Left cardiac atrium (tissue), 4 donors: ENCODE measurements around the gene NUP37. TPM values are rescaled to one million over a fixed set of nuclear protein-coding genes. Genes with fewer than 3 reads are reported as not detected.
A peak's percentile ranks its signal among the peaks of the same experiment; 100 is the strongest.
"Not testable (repeated sequence)": the region's sequence is repeated elsewhere in the genome, so short reads cannot be mapped to it uniquely, and the experiment has no call there.

Experiments used
- ATAC-seq, 2 donors: fragments of 200-7000 bp; cut with Tn5 transposase; one replicate each; pipeline ENCODE4 v1.9.1; 2020; ENCODE audit warnings: mild to moderate bottlenecking in 2 of 2, moderate library complexity in 2 of 2
- DNase-seq: peaks from one replicate; pipeline ENCODE4 v3.0.0-alpha.2; 2020
- intact Hi-C, 2 donors: fragments of 100-400 bp; cut with DNase I; formaldehyde crosslinking; loops; one replicate each; pipeline versions ENCODE4 v1.14.1 to v1.15.1; 2022 to 2023
- long read RNA-seq: library from polyadenylated mRNA; unstranded; transcript quantifications from one replicate; pipeline ENCODE4 v2.0.0, GENCODE V29; 2021
- total RNA-seq, 2 donors: library from RNA; stranded (reverse); fragmentation: NEBNext Ultra II Directional; extraction: Animal tissue kit (Norgen Biotek cat#: 25700); gene quantifications; one replicate each; pipeline ENCODE4 v1.2.1, GENCODE V29; 2021
- donor health status: DM: no; HTN: yes; CAD: no.
- donor health status: DM: no; HTN: yes; CAD: no; lungs with severe emphysema.
- donor health status: DM: yes; HTN: yes; CAD: no.
- donor health status: Dilated cardiomyopathy.

The NUP37 gene
- 10 to 100 TPM; 14.8 to 16.5 TPM for total RNA-seq
- long read RNA-seq, transcript NUP37-209 (10 exons, 2,372 nt), result major isoform, 8 of 8 reads
- long read RNA-seq, partial matches to known transcripts, result 0 of 8 reads
- long read RNA-seq, other reads (novel, unspliced or antisense), result 0 of 8 reads

- DNase-seq (peak; percentile 91), ATAC-seq (peak; percentile 100)
- intact Hi-C loops, result loop anchor here in 1 of 2 donors (5.0 kb wide), 1 partner anchor 58 kb away; the partner anchor contains the start of gene WASHC3
Measured at GRCh38 chr12:102119674-102120563, at the start of gene NUP37, which contains the start of gene PARPBP. Gene NUP37, minus strand, starts transcription at chr12:102120114. Its CDS starts 1,596 bp downstream, at chr12:102118518. Gene PARPBP, plus strand, starts transcription at chr12:102120183. Its CDS starts 3,706 bp downstream, at chr12:102123889.

- intact Hi-C loops, result no loop called here
- ATAC-seq (no peak), DNase-seq (no peak)
Measured at GRCh38 chr12:102167821-102168604, 48.1 kb upstream of the NUP37 start.

GRCh38 chr12:102163383-102163782 lies 43.5 kb upstream of the NUP37 start:
- no peak for ATAC-seq
- intact Hi-C loops, result no loop called here
- no peak for DNase-seq

GRCh38 chr12:102155206-102155605 lies 35.3 kb upstream of the NUP37 start:
- DNase-seq, intact Hi-C loops, ATAC-seq: not testable (repeated sequence)

- ATAC-seq, intact Hi-C loops, DNase-seq: not testable (repeated sequence)
Measured at GRCh38 chr12:102147062-102147587, 27.2 kb upstream of the NUP37 start.

GRCh38 chr12:102144221-102144620 lies 24.3 kb upstream of the NUP37 start:
- no peak for DNase-seq
- intact Hi-C loops, result no loop called here
- ATAC-seq, result no peak

- ATAC-seq, DNase-seq, intact Hi-C loops: not testable (repeated sequence)
Measured at GRCh38 chr12:102142866-102143373, 23.0 kb upstream of the NUP37 start.

- ATAC-seq, DNase-seq, intact Hi-C loops: not testable (repeated sequence)
Measured at GRCh38 chr12:102137619-102138018, 17.7 kb upstream of the NUP37 start.

GRCh38 chr12:102131442-102131841 lies 11.5 kb upstream of the NUP37 start:
- ATAC-seq, DNase-seq, intact Hi-C loops: not testable (repeated sequence)

GRCh38 chr12:102130720-102131119 lies 10.8 kb upstream of the NUP37 start:
- ATAC-seq, intact Hi-C loops, DNase-seq: not testable (repeated sequence)

- DNase-seq, ATAC-seq: not testable (repeated sequence)
- intact Hi-C loops, result loop anchor here in 1 of 2 donors (5.0 kb wide), 1 partner anchor 59 kb away; the partner anchor contains the start of gene WASHC3
Measured at GRCh38 chr12:102121328-102121727, 1.4 kb upstream of the NUP37 start.

GRCh38 chr12:102120886-102121285 lies 972 bp upstream of the NUP37 start:
- ATAC-seq, result no peak
- no peak for DNase-seq
- intact Hi-C loops, result loop anchor here in 1 of 2 donors (5.0 kb wide), 1 partner anchor 59 kb away; the partner anchor contains the start of gene WASHC3

GRCh38 chr12:102120564-102120873 lies 605 bp upstream of the NUP37 start:
- no peak for DNase-seq
- intact Hi-C loops, result loop anchor here in 1 of 2 donors (5.0 kb wide), 1 partner anchor 58 kb away; the partner anchor contains the start of gene WASHC3
- no peak for ATAC-seq

GRCh38 chr12:102118874-102119273 lies 1.0 kb downstream of the NUP37 start:
- intact Hi-C loops, result no loop called here
- ATAC-seq (no peak), DNase-seq (no peak)

- DNase-seq (no peak), ATAC-seq (no peak)
- intact Hi-C loops, result no loop called here
Measured at GRCh38 chr12:102116392-102116791, 3.5 kb downstream of the NUP37 start.

GRCh38 chr12:102114212-102114611 lies 5.7 kb downstream of the NUP37 start:
- DNase-seq, result no peak
- ATAC-seq, result no peak
- intact Hi-C loops, result no loop called here

GRCh38 chr12:102110782-102111181 lies 9.1 kb downstream of the NUP37 start:
- intact Hi-C loops, result no loop called here

GRCh38 chr12:102107970-102108369 lies 11.9 kb downstream of the NUP37 start:
- intact Hi-C loops, result no loop called here

More at GRCh38 chr12:102110782-102111181, 9.1 kb downstream of the NUP37 start:
- ATAC-seq, result no peak
- no peak for DNase-seq

GRCh38 chr12:102106905-102107304 lies 13.0 kb downstream of the NUP37 start:
- no peak for ATAC-seq
- intact Hi-C loops, result no loop called here
- no peak for DNase-seq

More at GRCh38 chr12:102107970-102108369, 11.9 kb downstream of the NUP37 start:
- ATAC-seq (no peak), DNase-seq (no peak)
